Left lung (tissue), 10 donors: ENCODE data around the gene GLIS1. TPM values are rescaled to one million over a fixed set of nuclear protein-coding genes. Genes with fewer than 3 reads are reported as not detected.

Experiments
- ATAC-seq: fragments of 200-7000 bp; cut with Tn5 transposase; one replicate; pipeline ENCODE4 v1.9.1; 2020; ENCODE audit warnings: moderate library complexity
- DNase-seq, 4 donors: peaks; one replicate each; pipeline ENCODE4 v3.0.0-alpha.2; 2013 to 2020
- H3K27ac ChIP-seq, 2 donors: fragments of 200-600 bp; sonication (generic) in 1 of 2; one replicate each; pipeline versions ENCODE4 v1.5.0 to v1.8.0; 2020 to 2021
- H3K27me3 ChIP-seq, 2 donors: fragments of 200-600 bp; sonication (generic) in 1 of 2; one replicate each; pipeline versions ENCODE4 v1.5.0 to v1.8.0; 2020 to 2021
- H3K36me3 ChIP-seq, 2 donors: fragments of 200-600 bp; sonication (generic) in 1 of 2; one replicate each; pipeline versions ENCODE4 v1.5.0 to v1.8.0; 2020 to 2021
- H3K4me1 ChIP-seq, 2 donors: fragments of 200-600 bp; one replicate each; pipeline ENCODE4 v1.8.0; 2021
- H3K4me3 ChIP-seq, 2 donors: fragments of 200-600 bp; sonication (generic) in 1 of 2; one replicate each; pipeline versions ENCODE4 v1.5.0 to v1.8.0; 2020 to 2021; ENCODE audit warnings: mild to moderate bottlenecking in 1 of 2
- H3K9me3 ChIP-seq, 2 donors: fragments of 200-600 bp; sonication (generic) in 1 of 2; one replicate each; pipeline versions ENCODE4 v1.5.0 to v1.8.0; 2020 to 2021
- CTCF ChIP-seq, 2 donors: fragments of 200-600 bp; sonication (generic) in 1 of 2; IDR thresholded peaks; one replicate each; pipeline versions ENCODE4 v1.5.0 to v1.8.0; 2021; ENCODE audit warnings: antibody characterized with exemption in 2 of 2
- intact Hi-C, 2 donors: fragments of 100-400 bp; cut with DNase I; formaldehyde crosslinking; loops; one replicate each; pipeline versions ENCODE4 v1.11.2 to v1.14.2; 2022
- polyA plus RNA-seq, 6 donors: library from polyadenylated mRNA; unstranded; fragments of 120-200 nt; gene quantifications; one replicate each; pipeline ENCODE4 v1.2.1, GENCODE V29; 2013; ENCODE audit not compliant: insufficient read length in 6 of 6
- total RNA-seq, 2 donors: library from RNA; stranded (reverse); fragmentation: NEBNext Ultra II Directional; extraction: Animal tissue kit (Norgen Biotek cat#: 25700); gene quantifications; one replicate each; pipeline ENCODE4 v1.2.1, GENCODE V29; 2021
- donor health status: DM: no; HTN: yes; CAD: no.
- donor health status: DM: no; HTN: no; CAD: no.

Gene GLIS1
- total and polyA plus RNA-seq, 8 donors: 0.06 to 0.16 (median 0.12) TPM; not detected in 4

GRCh38 chr1:53702341-53702740 lies 36.6 kb downstream of the GLIS1 start:
- Histone ChIP-seq H3K9me3 (no peaks in the 10 kb centered on the region), H3K4me3 (no peak overlapping the region), H3K27ac (no peak overlapping the region), H3K27me3 (peaks cover 0 to 36% of the 10 kb centered on the region in 2 donors), H3K4me1 (no peaks in the 10 kb centered on the region), H3K36me3 (no peaks in the 10 kb centered on the region)
- intact Hi-C loops: no loop called here
- DNase-seq: no peak
- no peak for ATAC-seq
- TF ChIP-seq CTCF (IDR thresholded peaks at IDR 0.05): no peak

DNA sequence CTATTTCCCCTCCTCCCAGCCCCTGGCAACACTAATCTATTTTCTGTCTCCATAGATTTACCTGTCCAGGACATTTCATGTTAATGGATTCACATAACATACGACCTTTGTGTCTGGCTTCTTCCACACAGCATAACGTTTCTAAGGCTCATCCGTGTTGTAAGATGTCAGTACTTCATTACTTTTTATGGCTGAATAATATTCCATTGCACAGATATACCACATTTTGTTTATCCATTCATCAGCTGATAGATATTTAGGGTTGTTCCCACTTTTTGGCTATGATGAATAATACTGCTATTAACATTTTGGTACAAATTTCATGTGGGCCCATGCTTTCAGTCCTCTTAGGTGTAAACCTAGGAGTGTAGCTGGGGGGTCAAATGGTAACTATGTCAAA lies 38.2 kb downstream of the GLIS1 start:
- no peak overlapping the region for H3K4me3 ChIP-seq
- intact Hi-C loops: no loop called here
- H3K9me3 ChIP-seq: no peaks in the 10 kb centered on the region
- DNase-seq (no peak), ATAC-seq (no peak)
- no peak for TF ChIP-seq CTCF (IDR thresholded peaks at IDR 0.05)
- no peaks in the 10 kb centered on the region for H3K36me3 ChIP-seq
- no peak overlapping the region for H3K27ac ChIP-seq
- H3K4me1 ChIP-seq: no peaks in the 10 kb centered on the region
- H3K27me3 ChIP-seq: peaks cover 0 to 20% of the 10 kb centered on the region in 2 donors

DNA sequence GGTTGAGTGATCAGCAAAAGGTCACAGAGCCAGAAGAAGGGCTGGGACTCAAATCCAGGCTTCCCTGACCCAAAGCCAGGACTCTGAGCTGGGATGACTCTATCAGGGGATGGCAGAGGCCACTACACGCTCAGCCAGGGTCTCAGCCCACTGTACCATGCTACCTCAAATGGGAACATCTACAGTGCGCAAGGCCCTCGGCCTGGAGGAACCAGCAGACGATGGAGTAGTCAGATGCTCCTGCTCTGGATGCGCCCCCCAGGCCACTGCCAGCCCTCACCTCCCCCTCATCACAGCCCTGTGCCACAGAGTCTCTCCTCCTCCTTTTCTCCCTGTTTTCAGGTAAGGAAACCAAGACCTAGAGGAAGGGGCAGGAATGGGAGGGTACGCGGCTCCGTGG lies 39.0 kb downstream of the GLIS1 start:
- Histone ChIP-seq H3K9me3 (no peaks in the 10 kb centered on the region), H3K27ac (no peak overlapping the region), H3K36me3 (no peaks in the 10 kb centered on the region), H3K4me1 (no peaks in the 10 kb centered on the region), H3K27me3 (peaks cover 0 to 12% of the 10 kb centered on the region in 2 donors), H3K4me3 (no peak overlapping the region)
- DNase-seq: no peak
- ATAC-seq: no peak
- intact Hi-C loops: no loop called here
- TF ChIP-seq CTCF (IDR thresholded peaks at IDR 0.05): no peak

- peaks cover 0 to 12% of the 10 kb centered on the region in 2 donors for H3K27me3 ChIP-seq
- no peak overlapping the region for H3K4me3 ChIP-seq
- ATAC-seq (no peak), DNase-seq (no peak)
- no peaks in the 10 kb centered on the region for H3K9me3 ChIP-seq
- TF ChIP-seq CTCF (IDR thresholded peaks at IDR 0.05): no peak
- no peak overlapping the region for H3K27ac ChIP-seq
- intact Hi-C loops: no loop called here
- no peaks in the 10 kb centered on the region for H3K4me1 ChIP-seq
- no peaks in the 10 kb centered on the region for H3K36me3 ChIP-seq
Measured at GRCh38 chr1:53698384-53698980, 40.5 kb downstream of the GLIS1 start.

DNA sequence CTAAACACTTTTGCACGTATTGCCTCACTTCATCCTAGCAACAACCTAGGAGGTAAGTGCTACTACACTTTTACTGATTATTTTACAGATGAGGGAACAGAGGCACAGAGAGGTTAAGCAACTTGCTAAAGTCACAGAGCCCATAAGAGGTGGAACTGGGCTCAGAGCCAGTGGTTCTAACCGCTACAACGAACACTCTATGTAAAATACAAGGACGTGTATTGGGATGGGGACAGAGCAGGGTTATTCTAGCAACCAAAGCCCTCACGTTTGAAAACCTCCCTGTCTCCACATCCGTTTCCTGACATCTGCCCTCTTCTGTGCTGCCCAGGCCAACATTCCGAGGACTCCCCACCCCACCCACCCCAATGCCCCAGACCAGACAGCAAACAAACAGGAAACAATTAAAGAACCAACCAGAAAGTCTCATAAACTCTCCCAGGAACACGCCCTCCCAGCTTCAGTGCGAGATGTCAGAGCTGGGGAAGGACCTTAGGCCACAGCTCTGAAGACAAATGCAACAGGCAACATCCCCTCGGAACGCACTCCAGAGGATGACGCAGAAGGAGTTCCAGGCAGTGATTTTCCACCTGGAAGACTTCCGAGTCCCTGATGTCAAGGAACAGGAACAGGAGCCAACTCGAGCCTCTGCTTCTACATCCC lies 41.1 kb downstream of the GLIS1 start:
- DNase-seq: no peak
- no peaks in the 10 kb centered on the region for H3K36me3 ChIP-seq
- no peak for TF ChIP-seq CTCF (IDR thresholded peaks at IDR 0.05)
- H3K4me3 ChIP-seq: no peak overlapping the region
- no peaks in the 10 kb centered on the region for H3K9me3 ChIP-seq
- no peak overlapping the region for H3K27ac ChIP-seq
- intact Hi-C loops: no loop called here
- no peak for ATAC-seq
- no peaks in the 10 kb centered on the region for H3K4me1 ChIP-seq
- H3K27me3 ChIP-seq: peaks cover 0 to 18% of the 10 kb centered on the region in 2 donors
